Calu3 (cell line): ENCODE results near the gene GDPD5. TPM values are rescaled to one million over a fixed set of nuclear protein-coding genes. Genes with fewer than 3 reads are reported as not detected.

Experiments used
- BruUV-seq: library from RNA; stranded (reverse); fragments of 400-500 nt; replicated peaks from 2 replicates; lab custom pipeline; 2021; lab: Mats Ljungman, UMichigan
- CTCF ChIA-PET: fragments of 300-600 bp; sonication (Branson Sonifier 250); formaldehyde crosslinking; loops from one replicate; lab custom pipeline; 2022; ENCODE audit warnings: antibody characterized with exemption; lab: Charles Lee
- DNase-seq: peaks from one replicate; pipeline ENCODE4 v3.0.0; 2022
- H3K27ac Mint-ChIP-seq: one replicate; pipeline ENCODE4 v1.8.0; 2022; ENCODE audit warnings: mixed read lengths; ENCODE audit not compliant: unreplicated experiment
- H3K27me3 Mint-ChIP-seq: one replicate; pipeline ENCODE4 v1.8.0; 2022; ENCODE audit warnings: mixed read lengths; ENCODE audit not compliant: unreplicated experiment
- H3K36me3 Mint-ChIP-seq: one replicate; pipeline ENCODE4 v1.8.0; 2022; ENCODE audit warnings: mild to moderate bottlenecking, moderate library complexity, mixed read lengths; ENCODE audit not compliant: insufficient read depth, unreplicated experiment
- H3K4me1 Mint-ChIP-seq: one replicate; pipeline ENCODE4 v1.8.0; 2022; ENCODE audit warnings: mild to moderate bottlenecking, low read depth, mixed read lengths; ENCODE audit not compliant: unreplicated experiment
- H3K4me3 Mint-ChIP-seq: one replicate; pipeline ENCODE4 v1.8.0; 2022; ENCODE audit warnings: mild to moderate bottlenecking, low read depth, moderate library complexity, mixed read lengths; ENCODE audit not compliant: unreplicated experiment
- H3K9me3 Mint-ChIP-seq: one replicate; pipeline ENCODE4 v1.8.0; 2022; ENCODE audit warnings: low read depth, mixed read lengths; ENCODE audit not compliant: unreplicated experiment
- intact Hi-C: fragments of 100-400 bp; cut with micrococcal nuclease; formaldehyde crosslinking; loops from one replicate; pipeline ENCODE4 v1.10.0; 2022; ENCODE audit not compliant: unreplicated experiment
- total RNA-seq: library from RNA; stranded (reverse); gene quantifications from 2 replicates; pipeline ENCODE4 v1.2.3, GENCODE V29; 2022
- TF ChIP-seq, protein P1 (sequence below): fragments of 200-600 bp; IDR thresholded peaks from one replicate; pipeline ENCODE4 v1.8.0; 2022; ENCODE audit warnings: antibody characterized with exemption; ENCODE audit not compliant: unreplicated experiment

Gene GDPD5
- total RNA-seq, 1 experiment from 2014 or later: 7.0 TPM

DNA sequence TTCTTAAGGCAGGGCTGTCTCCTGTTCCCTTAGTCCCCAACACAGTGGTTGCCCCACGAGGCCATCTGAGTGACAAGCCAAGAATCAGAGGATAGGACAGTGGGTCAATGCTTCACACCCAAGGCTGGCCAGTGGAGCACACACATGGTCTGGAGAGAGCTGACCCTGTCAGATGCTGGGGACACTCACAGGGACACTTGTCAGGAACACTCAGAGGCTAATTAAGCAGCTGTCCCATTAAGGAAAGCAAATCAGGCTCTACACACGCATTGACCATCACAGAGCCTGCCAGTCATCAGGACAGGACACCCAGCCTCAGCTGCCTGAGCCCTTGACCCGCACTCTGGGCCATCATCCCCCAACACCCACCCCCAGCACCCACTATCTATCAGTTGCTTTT lies 18.2 kb downstream of the GDPD5 start:
- no peak overlapping the region for H3K27ac Mint-ChIP-seq
- no peak overlapping the region for H3K4me3 Mint-ChIP-seq
- H3K36me3 Mint-ChIP-seq: no peaks in the 10 kb centered on the region
- TF ChIP-seq, protein P1, sequence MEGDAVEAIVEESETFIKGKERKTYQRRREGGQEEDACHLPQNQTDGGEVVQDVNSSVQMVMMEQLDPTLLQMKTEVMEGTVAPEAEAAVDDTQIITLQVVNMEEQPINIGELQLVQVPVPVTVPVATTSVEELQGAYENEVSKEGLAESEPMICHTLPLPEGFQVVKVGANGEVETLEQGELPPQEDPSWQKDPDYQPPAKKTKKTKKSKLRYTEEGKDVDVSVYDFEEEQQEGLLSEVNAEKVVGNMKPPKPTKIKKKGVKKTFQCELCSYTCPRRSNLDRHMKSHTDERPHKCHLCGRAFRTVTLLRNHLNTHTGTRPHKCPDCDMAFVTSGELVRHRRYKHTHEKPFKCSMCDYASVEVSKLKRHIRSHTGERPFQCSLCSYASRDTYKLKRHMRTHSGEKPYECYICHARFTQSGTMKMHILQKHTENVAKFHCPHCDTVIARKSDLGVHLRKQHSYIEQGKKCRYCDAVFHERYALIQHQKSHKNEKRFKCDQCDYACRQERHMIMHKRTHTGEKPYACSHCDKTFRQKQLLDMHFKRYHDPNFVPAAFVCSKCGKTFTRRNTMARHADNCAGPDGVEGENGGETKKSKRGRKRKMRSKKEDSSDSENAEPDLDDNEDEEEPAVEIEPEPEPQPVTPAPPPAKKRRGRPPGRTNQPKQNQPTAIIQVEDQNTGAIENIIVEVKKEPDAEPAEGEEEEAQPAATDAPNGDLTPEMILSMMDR: no peak
- CTCF ChIA-PET: no interaction called here
- DNase-seq: no peak
- H3K27me3 Mint-ChIP-seq: peaks cover 1% of the 10 kb centered on the region
- no peaks in the 10 kb centered on the region for H3K9me3 Mint-ChIP-seq
- intact Hi-C loops: no loop called here
- BruUV-seq: no TSS peak
- no peaks in the 10 kb centered on the region for H3K4me1 Mint-ChIP-seq

DNA sequence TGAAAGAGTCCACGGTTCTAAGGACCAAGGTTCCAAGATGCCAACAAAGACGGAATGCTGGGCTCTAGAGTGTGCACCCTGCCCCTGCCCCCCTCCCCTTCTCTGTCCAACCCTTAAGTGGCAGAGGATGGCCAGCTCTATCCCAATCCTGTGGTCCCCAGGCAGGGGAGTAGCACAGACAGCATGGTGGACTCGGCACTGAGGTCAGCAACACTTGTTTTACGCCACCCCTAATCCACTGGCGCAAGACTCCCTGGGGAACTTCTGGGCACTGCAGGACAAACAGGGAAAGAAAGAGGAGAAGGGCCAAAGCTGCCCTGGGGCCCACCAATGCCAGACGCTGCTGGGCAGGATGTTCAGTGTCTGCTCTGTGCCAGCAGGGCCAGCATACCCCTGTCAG lies 18.9 kb downstream of the GDPD5 start:
- intact Hi-C loops: no loop called here
- CTCF ChIA-PET: no interaction called here
- no peaks in the 10 kb centered on the region for H3K36me3 Mint-ChIP-seq

DNA sequence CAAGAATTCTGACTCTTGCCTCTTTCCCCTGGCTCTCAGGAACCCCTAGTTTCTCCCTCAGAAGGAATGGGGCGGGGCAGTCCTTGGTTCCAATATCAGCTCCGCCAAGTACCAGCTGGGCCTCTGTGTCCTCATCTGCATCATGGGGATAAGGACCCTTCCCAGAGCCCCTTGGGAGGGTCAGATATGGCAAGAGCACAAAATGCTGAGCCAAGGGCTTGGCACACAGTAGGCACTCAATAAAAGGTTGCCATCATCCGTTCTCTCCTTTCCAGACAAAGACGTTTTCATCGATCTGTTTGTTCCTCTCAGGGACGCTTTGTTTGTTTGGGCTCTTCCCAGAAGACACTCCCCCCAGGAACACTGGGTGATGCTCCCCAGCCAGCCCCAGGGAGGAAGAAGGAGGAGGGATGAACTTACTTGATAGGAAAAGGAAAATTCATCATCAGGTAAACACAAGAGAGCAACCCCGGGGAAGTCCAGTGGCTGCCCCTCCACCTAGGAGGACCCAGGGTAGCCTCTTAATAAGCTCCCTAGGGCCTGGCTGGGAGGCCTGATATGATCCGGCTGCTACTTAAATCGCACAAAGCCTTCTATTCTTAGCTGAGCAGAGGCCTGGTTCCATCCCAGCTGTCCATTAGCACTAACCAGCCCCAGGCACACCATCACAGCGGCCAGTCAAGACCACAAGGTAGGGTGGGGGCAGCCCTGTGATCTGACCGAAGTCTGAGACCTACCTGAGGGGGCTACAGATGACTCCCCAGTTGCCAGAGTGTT lies 19.6 kb downstream of the GDPD5 start:
- CTCF ChIA-PET: no interaction called here
- Mint-ChIP-seq H3K4me3 (no peak overlapping the region), H3K27me3 (peaks cover 16% of the 10 kb centered on the region), H3K36me3 (no peaks in the 10 kb centered on the region), H3K9me3 (no peaks in the 10 kb centered on the region), H3K27ac (no peak overlapping the region), H3K4me1 (no peaks in the 10 kb centered on the region)
- intact Hi-C loops: no loop called here
- DNase-seq: no peak
- TF ChIP-seq, protein P1: no peak
- no TSS peak for BruUV-seq

More for the DNA sequence above, 18.9 kb downstream of the GDPD5 start:
- no peaks in the 10 kb centered on the region for H3K9me3 Mint-ChIP-seq
- BruUV-seq: no TSS peak
- H3K4me3 Mint-ChIP-seq: no peak overlapping the region
- DNase-seq: no peak
- H3K27me3 Mint-ChIP-seq: peaks cover 8% of the 10 kb centered on the region
- no peak overlapping the region for H3K27ac Mint-ChIP-seq
- no peaks in the 10 kb centered on the region for H3K4me1 Mint-ChIP-seq
- TF ChIP-seq, protein P1: no peak

DNA sequence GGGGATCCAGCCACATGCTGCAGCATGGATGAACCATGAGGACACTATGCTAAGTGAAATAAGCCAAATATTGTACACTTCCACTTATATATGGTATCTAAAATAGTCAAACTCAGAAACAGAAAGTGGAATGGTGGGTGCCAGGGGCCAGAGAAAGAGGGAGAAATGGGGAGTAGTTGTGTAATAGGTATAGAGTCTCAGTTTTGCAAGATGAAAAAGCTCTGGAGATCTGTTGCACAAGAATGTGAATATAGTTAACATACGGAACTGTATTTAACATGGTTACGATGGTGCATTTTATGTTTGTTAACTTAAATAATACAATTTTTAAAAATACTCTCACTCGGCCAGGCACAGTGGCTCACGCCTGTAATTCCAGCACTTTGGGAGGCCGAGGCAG lies 21.2 kb downstream of the GDPD5 start:
- DNase-seq: no peak
- intact Hi-C loops: no loop called here
- Mint-ChIP-seq H3K9me3 (no peaks in the 10 kb centered on the region), H3K27me3 (peaks cover 32% of the 10 kb centered on the region), H3K27ac (no peak overlapping the region), H3K4me1 (no peaks in the 10 kb centered on the region), H3K36me3 (no peaks in the 10 kb centered on the region), H3K4me3 (no peak overlapping the region)
- TF ChIP-seq, protein P1: no peak
- CTCF ChIA-PET: no interaction called here
- no TSS peak for BruUV-seq
